Skin epidermis (tissue), 12 donors: ENCODE measurements around the gene CRTC3.
"Not testable (repeated sequence)": the region's sequence is repeated elsewhere in the genome, so short reads cannot be mapped to it uniquely, and the experiment has no call there.

Source experiments
- H3K27ac ChIP-seq, 21 experiments: fragments of 200-600 bp; sonication (generic) in 11 of 21; one replicate each; pipeline ENCODE4 v1.5.0; 2020; ENCODE audit warnings: mild to moderate bottlenecking in 3 of 21, inconsistent platforms in 2 of 21, moderate library complexity in 2 of 21
- H3K4me3 ChIP-seq, 7 experiments: fragments of 200-600 bp; sonication (generic) in 2 of 7; one replicate each; pipeline ENCODE4 v1.5.0; 2020; ENCODE audit warnings: inconsistent platforms in 2 of 7, mild to moderate bottlenecking in 2 of 7, moderate library complexity in 1 of 7

CRTC3 gene

GRCh38 chr15:90609242-90610180, 79.8 kb downstream of the CRTC3 start:
- peak overlapping the region in 5 of 21 experiments; percentile 0 to 70 (median 45) for H3K27ac ChIP-seq
- no peak overlapping the region for H3K4me3 ChIP-seq

- peak overlapping the region in 5 of 21 experiments; percentile 14 to 70 (median 59) for H3K27ac ChIP-seq
Observed at GRCh38 chr15:90610190-90610589, 80.5 kb downstream of the CRTC3 start.

GRCh38 chr15:90611157-90611556, 81.4 kb downstream of the CRTC3 start:
- peak overlapping the region in 10 of 21 experiments; percentile 9 to 70 (median 57) for H3K27ac ChIP-seq
- no peak overlapping the region for H3K4me3 ChIP-seq

More at GRCh38 chr15:90610190-90610589, 80.5 kb downstream of the CRTC3 start:
- H3K4me3 ChIP-seq: no peak overlapping the region

- Histone ChIP-seq H3K27ac (peak overlapping the region in 2 of 21 experiments; percentile 15 to 20), H3K4me3 (no peak overlapping the region)
Observed at GRCh38 chr15:90617171-90617570, 87.4 kb downstream of the CRTC3 start.

- Histone ChIP-seq H3K4me3 (no peak overlapping the region), H3K27ac (peak overlapping the region in 1 of 21 experiments; percentile 20)
Observed at GRCh38 chr15:90617668-90618097, 88.0 kb downstream of the CRTC3 start.

GRCh38 chr15:90618330-90619125, 88.8 kb downstream of the CRTC3 start:
- H3K27ac ChIP-seq: peak overlapping the region in 1 of 21 experiments; percentile 57
- no peak overlapping the region for H3K4me3 ChIP-seq

GRCh38 chr15:90619468-90619867, 89.7 kb downstream of the CRTC3 start:
- Histone ChIP-seq H3K4me3 (no peak overlapping the region), H3K27ac (peak overlapping the region in 2 of 21 experiments; percentile 6 to 63)

- Histone ChIP-seq H3K27ac (peak overlapping the region in 2 of 21 experiments; percentile 6 to 63), H3K4me3 (no peak overlapping the region)
Observed at GRCh38 chr15:90619939-90620338, 90.2 kb downstream of the CRTC3 start.

- H3K4me3 ChIP-seq: no peak overlapping the region
- H3K27ac ChIP-seq: peak overlapping the region in 4 of 21 experiments; percentile 14 to 63 (median 28)
Observed at GRCh38 chr15:90620379-90621067, 90.8 kb downstream of the CRTC3 start.

GRCh38 chr15:90623854-90624253, 94.1 kb downstream of the CRTC3 start:
- Histone ChIP-seq H3K4me3 (no peak overlapping the region), H3K27ac (no peak overlapping the region)

- Histone ChIP-seq H3K27ac (no peak overlapping the region), H3K4me3 (no peak overlapping the region)
Observed at GRCh38 chr15:90624278-90624981, 94.7 kb downstream of the CRTC3 start.

- Histone ChIP-seq H3K27ac (no peak overlapping the region), H3K4me3 (no peak overlapping the region)
Observed at GRCh38 chr15:90625037-90625436, 95.3 kb downstream of the CRTC3 start.

- Histone ChIP-seq H3K4me3 (no peak overlapping the region), H3K27ac (no peak overlapping the region)
Observed at GRCh38 chr15:90629217-90629616, 99.5 kb downstream of the CRTC3 start.

- Histone ChIP-seq H3K4me3 (no peak overlapping the region), H3K27ac (peak overlapping the region in 7 of 21 experiments; percentile 17 to 75 (median 50))
Observed at GRCh38 chr15:90633360-90633759, 103.6 kb downstream of the CRTC3 start.

- not testable (repeated sequence) for H3K4me3 ChIP-seq, H3K27ac ChIP-seq
Observed at GRCh38 chr15:90636993-90637392, 107.3 kb downstream of the CRTC3 start.

- Histone ChIP-seq H3K4me3 (no peak overlapping the region), H3K27ac (peak overlapping the region in 4 of 21 experiments; percentile 34 to 49 (median 40))
Observed at GRCh38 chr15:90637693-90638092, 108.0 kb downstream of the CRTC3 start.

- Histone ChIP-seq H3K4me3 (no peak overlapping the region), H3K27ac (peak overlapping the region in 4 of 21 experiments; percentile 25 to 49 (median 40))
Observed at GRCh38 chr15:90638201-90638691, 108.5 kb downstream of the CRTC3 start.

GRCh38 chr15:90638963-90639362, 109.2 kb downstream of the CRTC3 start:
- H3K27ac ChIP-seq: peak overlapping the region in 3 of 21 experiments; percentile 25 to 42 (median 38)

GRCh38 chr15:90640862-90641261, 111.1 kb downstream of the CRTC3 start:
- H3K27ac ChIP-seq: no peak overlapping the region
- H3K4me3 ChIP-seq: no peak overlapping the region

More at GRCh38 chr15:90638963-90639362, 109.2 kb downstream of the CRTC3 start:
- no peak overlapping the region for H3K4me3 ChIP-seq
